CD4-positive, alpha-beta T cell treated with Interleukin-4 for 4 hours (primary cell): Measurements from ENCODE around the gene ACD.
A peak's percentile ranks its signal among the peaks of the same experiment; 100 is the strongest.

Source experiments
- DNase-seq: peaks from one replicate; pipeline ENCODE4 v3.0.0-alpha.2; 2020

The ACD gene

GRCh38 chr16:67645397-67646121 lies 14.5 kb downstream of the ACD start:
- peak; percentile 12 for DNase-seq

- DNase-seq: no peak
Observed at GRCh38 chr16:67644038-67644437, 16.0 kb downstream of the ACD start.

GRCh38 chr16:67641779-67642708 lies 18.0 kb downstream of the ACD start:
- no peak for DNase-seq

- no peak for DNase-seq
Observed at GRCh38 chr16:67637625-67638024, 22.4 kb downstream of the ACD start.

GRCh38 chr16:67636713-67637112 lies 23.3 kb downstream of the ACD start:
- no peak for DNase-seq

GRCh38 chr16:67632415-67633172 lies 27.5 kb downstream of the ACD start:
- DNase-seq: no peak

- no peak for DNase-seq
Observed at GRCh38 chr16:67628216-67628615, 31.8 kb downstream of the ACD start.

- no peak for DNase-seq
Observed at GRCh38 chr16:67613808-67614207, 46.3 kb downstream of the ACD start.

- DNase-seq: no peak
Observed at GRCh38 chr16:67608364-67608763, 51.7 kb downstream of the ACD start.
